Measurements from ENCODE around the gene RCC1. TPM values are rescaled to one million over a fixed set of nuclear protein-coding genes. Genes with fewer than 3 reads are reported as not detected.

RCC1 gene
- total RNA-seq, 1 donor from 2014 or later, result 35.1 TPM

Other genes with a start within 250 kb of the RCC1 start
- gene SESN2, start 246.5 kb upstream of the RCC1 start, total RNA-seq, result 20.4 TPM
- gene MED18, start 177.0 kb upstream of the RCC1 start, total RNA-seq, result 14.4 TPM
- 44.1 TPM for gene PHACTR4, start 136.3 kb upstream of the RCC1 start, total RNA-seq
- gene TRNAU1AP, start 47.0 kb downstream of the RCC1 start, total RNA-seq, result 31.3 TPM
- 1.9 TPM for gene RAB42, start 86.2 kb downstream of the RCC1 start, total RNA-seq
- 19.8 TPM for gene TAF12, start 137.0 kb downstream of the RCC1 start, total RNA-seq
- gene RNU11, start 142.6 kb downstream of the RCC1 start, total RNA-seq, result not detected
- 14.9 TPM for gene GMEB1, start 162.7 kb downstream of the RCC1 start, total RNA-seq
- gene YTHDF2, start 230.9 kb downstream of the RCC1 start, total RNA-seq, result 115 TPM

Measured in ureter (tissue), 1 donor.